DOHH2 (cell line): ENCODE measurements around the gene REL.
"Not testable (repeated sequence)": the region's sequence is repeated elsewhere in the genome, so short reads cannot be mapped to it uniquely, and the experiment has no call there.

Source experiments
- H3F3A ChIP-seq: fragments of 200-600 bp; sonication (generic), shearing (Covaris generic); 2 replicates; pipeline ENCODE4 v1.6.0; 2016; ENCODE audit warnings: antibody characterized with exemption, mild to moderate bottlenecking; ENCODE audit not compliant: control insufficient read depth, insufficient read depth
- H3K27ac ChIP-seq: fragments of 200-600 bp; sonication (generic); 2 replicates; pipeline ENCODE4 v1.5.1; 2014; ENCODE audit warnings: low read depth, mild to moderate bottlenecking, low read length, moderate library complexity
- H3K27me3 ChIP-seq: fragments of 200-600 bp; sonication (generic); 2 replicates; pipeline ENCODE4 v1.6.1; 2014; ENCODE audit warnings: mild to moderate bottlenecking, low read length, mixed read lengths; ENCODE audit not compliant: control insufficient read depth
- H3K36me3 ChIP-seq: fragments of 200-600 bp; sonication (generic); 2 replicates; pipeline ENCODE4 v1.6.1; 2014; ENCODE audit warnings: mild to moderate bottlenecking, low read length, moderate library complexity, mixed read lengths; ENCODE audit not compliant: control insufficient read depth
- H3K4me1 ChIP-seq: fragments of 200-600 bp; sonication (generic); 2 replicates; pipeline ENCODE4 v1.6.1; 2014; ENCODE audit warnings: mild to moderate bottlenecking, low read length, mixed read lengths; ENCODE audit not compliant: control insufficient read depth
- H3K4me2 ChIP-seq: fragments of 200-600 bp; sonication (generic); 2 replicates; pipeline ENCODE4 v1.6.0; 2014; ENCODE audit warnings: mild to moderate bottlenecking, low read length, moderate library complexity
- H3K4me3 ChIP-seq: fragments of 200-600 bp; sonication (generic); 2 replicates; pipeline ENCODE4 v1.5.1; 2014; ENCODE audit warnings: mild to moderate bottlenecking, low read length, mixed read lengths
- H3K79me2 ChIP-seq: fragments of 200-600 bp; sonication (generic); 2 replicates; pipeline ENCODE4 v1.6.1; 2014; ENCODE audit warnings: mild to moderate bottlenecking, low read length, mixed read lengths; ENCODE audit not compliant: control insufficient read depth
- H3K9me2 ChIP-seq: fragments of 200-600 bp; sonication (generic); replicated peaks from 2 replicates; pipeline ENCODE4 v1.6.1; 2014; ENCODE audit warnings: mild to moderate bottlenecking, low read length, mixed read lengths; ENCODE audit not compliant: control insufficient read depth
- H3K9me3 ChIP-seq: fragments of 200-600 bp; sonication (generic); 2 replicates; pipeline ENCODE4 v1.6.1; 2014; ENCODE audit warnings: antibody characterized with exemption, low read length, mixed read lengths; ENCODE audit not compliant: control insufficient read depth, insufficient read depth
- H4K20me1 ChIP-seq: fragments of 200-600 bp; sonication (generic); 2 replicates; pipeline ENCODE4 v1.6.0; 2014; ENCODE audit warnings: low read depth, mild to moderate bottlenecking, antibody characterized with exemption, low read length, moderate library complexity; ENCODE audit not compliant: control insufficient read depth, insufficient read depth
- CTCF ChIP-seq: fragments of 200-600 bp; sonication (generic); IDR thresholded peaks from one replicate; pipeline ENCODE4 v1.5.1; 2014; ENCODE audit warnings: antibody characterized with exemption, mild to moderate bottlenecking, low read depth, low read length; ENCODE audit not compliant: poor library complexity, severe bottlenecking
- EZH2phosphoT487 ChIP-seq: fragments of 200-600 bp; sonication (generic); IDR thresholded peaks from 2 replicates; pipeline ENCODE4 v1.6.1; 2017; ENCODE audit warnings: borderline replicate concordance, mild to moderate bottlenecking, antibody characterized with exemption, low read length, moderate library complexity, mixed read lengths

The REL gene

GRCh38 chr2:60926741-60927552 lies 45.6 kb downstream of the REL start:
- H3K27me3 ChIP-seq: no peaks in the 10 kb centered on the region
- H3K4me1 ChIP-seq: peaks cover 35% of the 10 kb centered on the region
- H3K79me2 ChIP-seq: peaks cover 71% of the 10 kb centered on the region
- peaks cover 81% of the 10 kb centered on the region for H3K36me3 ChIP-seq
- no peak overlapping the region for H3K4me2 ChIP-seq
- peaks cover 66% of the 10 kb centered on the region for H3F3A ChIP-seq
- H3K9me2 ChIP-seq: no peaks in the 10 kb centered on the region
- H3K4me3 ChIP-seq: no peak overlapping the region
- TF ChIP-seq EZH2phosphoT487 (no peak), CTCF (no peak)
- H4K20me1 ChIP-seq: peaks cover 5% of the 10 kb centered on the region
- no peaks in the 10 kb centered on the region for H3K9me3 ChIP-seq
- H3K27ac ChIP-seq: no peak overlapping the region; the same call in 1 of the 2 replicates

- Histone ChIP-seq H3K4me1 (peaks cover 23% of the 10 kb centered on the region), H3K79me2 (peaks cover 42% of the 10 kb centered on the region)
Measured at GRCh38 chr2:60932061-60932460, 50.7 kb downstream of the REL start.

GRCh38 chr2:60932954-60933353 lies 51.6 kb downstream of the REL start:
- Histone ChIP-seq H3K9me3 (no peaks in the 10 kb centered on the region), H4K20me1 (peaks cover 5% of the 10 kb centered on the region; the same call in 1 of the 2 replicates), H3K4me1 (peaks cover 17% of the 10 kb centered on the region), H3K27ac (no peak overlapping the region), H3K4me2 (no peak overlapping the region), H3K79me2 (peaks cover 33% of the 10 kb centered on the region), H3K36me3 (peaks cover 83% of the 10 kb centered on the region), H3K27me3 (no peaks in the 10 kb centered on the region), H3K4me3 (no peak overlapping the region), H3K9me2 (no peaks in the 10 kb centered on the region), H3F3A (peaks cover 77% of the 10 kb centered on the region)
- TF ChIP-seq EZH2phosphoT487 (no peak), CTCF (no peak)

More at GRCh38 chr2:60932061-60932460, 50.7 kb downstream of the REL start:
- peaks cover 83% of the 10 kb centered on the region for H3K36me3 ChIP-seq
- H3K9me3 ChIP-seq, H3K4me3 ChIP-seq, H3K27ac ChIP-seq, H4K20me1 ChIP-seq, H3K4me2 ChIP-seq, H3K27me3 ChIP-seq, H3K9me2 ChIP-seq: not testable (repeated sequence)
- H3F3A ChIP-seq: peaks cover 75% of the 10 kb centered on the region

- H3K9me2 ChIP-seq: no peaks in the 10 kb centered on the region
- H3K79me2 ChIP-seq: peaks cover 33% of the 10 kb centered on the region
- TF ChIP-seq EZH2phosphoT487 (no peak), CTCF (no peak)
- H4K20me1 ChIP-seq: peaks cover 5% of the 10 kb centered on the region; the same call in 1 of the 2 replicates
- peaks cover 86% of the 10 kb centered on the region for H3F3A ChIP-seq
- H3K4me1 ChIP-seq: peaks cover 22% of the 10 kb centered on the region
- H3K27ac ChIP-seq: no peak overlapping the region
- no peaks in the 10 kb centered on the region for H3K9me3 ChIP-seq
- no peak overlapping the region for H3K4me2 ChIP-seq
- peaks cover 95% of the 10 kb centered on the region for H3K36me3 ChIP-seq
- H3K4me3 ChIP-seq: no peak overlapping the region
- H3K27me3 ChIP-seq: no peaks in the 10 kb centered on the region
Measured at GRCh38 chr2:60934165-60934722, 52.9 kb downstream of the REL start.
